GM23248 (cell line): ENCODE data around the gene PLIN3.

ENCODE experiments used
- EZH2 ChIP-seq: fragments of 200-600 bp; sonication (generic); IDR thresholded peaks from 2 replicates; pipeline ENCODE4 v1.6.1; 2018; ENCODE audit warnings: antibody characterized with exemption, mild to moderate bottlenecking; ENCODE audit not compliant: insufficient read depth, poor library complexity, severe bottlenecking
- EZH2phosphoT487 ChIP-seq: fragments of 200-600 bp; sonication (generic); IDR thresholded peaks from 2 replicates; pipeline ENCODE4 v1.6.1; 2018; ENCODE audit warnings: antibody characterized with exemption, moderate library complexity, mild to moderate bottlenecking, low read depth; ENCODE audit not compliant: insufficient read depth

DNA sequence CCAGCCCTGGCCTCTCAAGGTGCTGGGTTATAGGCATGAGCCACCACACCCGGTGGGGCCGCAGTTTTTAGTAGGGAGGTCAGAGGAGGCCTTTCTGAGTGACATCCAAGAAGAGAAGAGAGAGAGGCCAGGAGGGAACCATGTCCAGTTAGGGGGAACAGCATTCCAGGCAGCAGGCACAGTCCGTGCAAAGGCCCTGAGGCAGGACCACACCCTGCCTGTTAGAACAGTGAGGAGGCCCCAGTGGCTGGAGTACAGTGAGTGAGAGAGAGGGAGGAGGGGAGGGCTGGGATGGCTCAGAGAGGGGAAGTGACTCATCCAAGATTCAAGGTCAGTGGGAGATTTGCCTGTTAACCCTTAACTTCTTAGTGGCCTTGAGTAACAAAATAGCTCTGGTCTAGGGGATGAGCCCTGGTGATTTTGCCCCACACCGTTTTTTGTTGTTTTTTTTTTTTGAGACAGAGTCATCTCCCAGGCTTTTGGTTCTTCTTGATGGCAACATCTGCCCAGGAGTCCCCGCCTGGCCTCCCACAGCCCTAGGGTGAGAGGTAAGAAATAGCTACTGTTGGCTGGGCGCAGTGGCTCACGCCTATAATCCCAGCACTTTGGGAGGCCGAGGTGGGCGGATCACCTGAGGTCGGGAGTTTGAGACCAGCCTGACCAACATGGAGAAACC lies 2.7 kb upstream of the PLIN3 start:
- TF ChIP-seq EZH2 (no peak), EZH2phosphoT487 (no peak)
